GM10847 (cell line): ENCODE data around the gene SEPHS1.

Source experiments
- POLR2A ChIP-seq: IDR thresholded peaks from 2 replicates; pipeline ENCODE4 v1.6.1; 2011; ENCODE audit not compliant: insufficient read length; ENCODE audit errors: extremely low read depth

SEPHS1 gene

DNA sequence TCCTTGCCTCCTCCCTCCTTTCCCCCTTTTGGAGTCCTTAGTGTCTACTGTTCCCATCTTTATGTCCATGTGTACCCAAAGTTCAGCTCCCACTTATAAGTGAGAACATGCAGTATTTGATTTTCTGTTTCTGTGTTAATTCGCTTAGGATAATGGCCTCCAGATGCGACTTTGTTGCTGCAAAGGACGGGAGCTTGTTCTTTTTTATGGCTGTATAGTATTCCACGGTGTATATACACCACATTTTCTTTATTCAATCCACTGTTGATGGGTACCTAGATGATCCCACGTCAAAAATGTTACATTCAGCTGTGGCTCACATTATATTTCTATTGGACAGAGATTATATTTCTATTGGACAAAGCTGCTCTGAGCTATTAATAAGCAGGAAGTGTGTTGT is 24.4 kb upstream of the SEPHS1 start:
- no peak for TF ChIP-seq POLR2A

DNA sequence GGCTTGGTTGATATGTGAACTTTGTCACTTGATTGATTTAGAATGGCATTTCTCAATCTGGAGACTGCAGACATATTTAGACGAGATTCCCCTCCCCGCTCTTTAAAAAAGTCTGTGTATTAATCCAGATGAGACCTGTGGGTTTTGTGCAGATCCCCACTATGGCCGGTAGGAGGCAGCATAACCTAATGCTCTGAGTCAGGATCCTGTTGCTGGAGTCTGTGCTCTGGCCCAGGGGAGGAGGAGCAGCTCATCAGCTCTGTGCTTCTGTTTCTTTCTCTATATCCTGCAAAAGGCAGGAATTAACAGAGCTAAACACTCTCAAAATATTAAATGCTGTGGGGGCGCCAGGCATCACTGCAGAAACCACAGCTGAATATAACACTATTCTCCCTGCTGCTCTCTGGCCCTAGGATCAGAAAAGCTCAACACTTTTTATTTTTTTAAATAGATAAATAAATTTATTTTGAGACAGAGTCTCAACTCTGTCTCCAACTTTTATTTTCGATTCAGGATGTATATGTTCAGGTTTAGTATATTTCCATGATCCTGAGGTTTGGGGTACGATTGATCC is 23.9 kb upstream of the SEPHS1 start:
- TF ChIP-seq POLR2A, result no peak

- no peak for TF ChIP-seq POLR2A
Observed at GRCh38 chr10:13366891-13367290, 18.8 kb upstream of the SEPHS1 start.

- no peak for TF ChIP-seq POLR2A
Observed at GRCh38 chr10:13365831-13366230, 17.7 kb upstream of the SEPHS1 start.

DNA sequence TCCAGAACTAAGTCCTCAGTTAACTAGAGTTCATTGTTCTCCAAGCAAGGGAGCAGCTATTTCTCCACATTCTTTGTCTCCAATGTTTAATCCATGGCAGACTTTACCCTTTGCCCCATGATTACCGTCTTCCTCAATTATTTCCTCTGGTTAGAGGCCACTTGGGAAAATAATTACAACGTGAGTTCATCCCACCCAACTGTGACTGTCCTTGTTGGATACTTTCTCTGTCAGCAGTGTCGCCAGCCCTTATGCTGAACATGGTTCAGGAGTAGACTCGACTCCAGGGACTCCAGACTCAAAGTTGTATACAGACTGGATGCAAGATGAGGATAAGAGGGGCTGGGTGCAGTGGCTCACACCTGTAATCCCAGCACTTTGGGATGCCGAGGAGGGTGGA is 17.1 kb upstream of the SEPHS1 start:
- TF ChIP-seq POLR2A, result no peak

GRCh38 chr10:13360587-13360986 is 12.5 kb upstream of the SEPHS1 start:
- TF ChIP-seq POLR2A, result no peak

DNA sequence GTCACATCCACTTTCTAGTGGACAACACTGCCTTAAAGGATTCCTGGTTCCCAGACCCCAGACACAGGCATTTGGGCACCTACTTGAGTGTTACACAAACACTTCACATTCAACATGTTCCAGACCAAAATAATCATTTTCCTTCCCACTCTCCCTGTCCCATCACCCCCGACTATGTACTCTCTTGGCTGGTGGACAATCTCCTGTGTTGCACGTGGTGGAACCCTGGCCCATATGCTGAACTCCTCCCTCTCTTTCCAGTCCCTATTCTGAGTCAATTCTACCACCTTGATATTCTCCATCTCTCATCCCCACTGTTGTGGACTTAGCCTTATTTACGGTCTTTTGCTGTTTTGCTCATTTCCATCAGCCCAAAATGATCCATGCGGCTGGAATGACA is 8.3 kb upstream of the SEPHS1 start:
- no peak for TF ChIP-seq POLR2A

GRCh38 chr10:13354783-13355182 is 6.7 kb upstream of the SEPHS1 start:
- TF ChIP-seq POLR2A, result no peak

GRCh38 chr10:13352519-13352918 is 4.4 kb upstream of the SEPHS1 start:
- no peak for TF ChIP-seq POLR2A

GRCh38 chr10:13351340-13351915 is 3.3 kb upstream of the SEPHS1 start:
- TF ChIP-seq POLR2A, result no peak

DNA sequence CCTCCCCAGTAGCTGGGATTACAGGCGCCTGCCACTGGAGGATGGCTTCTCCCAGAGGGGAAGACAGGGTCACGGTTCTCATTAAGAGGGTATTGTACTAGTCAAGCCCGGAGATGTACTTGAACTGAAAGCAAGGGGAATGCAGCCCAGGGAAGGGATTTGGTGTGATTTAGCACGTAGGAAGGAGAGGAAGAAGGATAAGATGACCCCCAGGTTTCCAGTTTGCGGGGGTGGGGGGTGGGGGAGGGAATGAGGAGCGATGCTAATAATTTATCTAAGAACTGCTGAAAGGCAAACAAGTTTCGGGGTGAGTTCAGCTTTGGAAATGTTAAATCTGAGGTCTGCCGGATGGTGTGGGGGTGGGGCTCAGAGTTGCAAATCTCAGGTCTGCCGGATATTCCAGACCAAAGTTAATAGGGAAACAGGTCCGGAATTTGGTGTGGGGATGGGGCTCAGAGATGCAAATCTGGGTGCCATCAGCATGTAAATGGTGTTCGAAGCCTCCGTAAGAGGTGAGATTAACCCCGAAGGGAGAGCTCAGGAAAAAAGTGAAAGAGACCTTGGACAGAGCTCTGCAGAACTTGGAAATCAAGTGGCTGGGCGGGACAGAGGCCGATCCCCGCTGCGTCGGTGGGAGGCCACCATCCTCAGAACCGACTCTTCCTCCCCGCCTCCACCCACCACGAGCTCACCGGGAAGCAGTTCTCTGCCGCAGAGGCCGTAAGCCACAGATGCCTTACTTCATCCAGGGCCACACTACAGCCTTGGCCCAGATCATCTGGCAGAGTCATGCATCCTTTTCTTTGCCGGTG is 1.6 kb upstream of the SEPHS1 start:
- no peak for TF ChIP-seq POLR2A

DNA sequence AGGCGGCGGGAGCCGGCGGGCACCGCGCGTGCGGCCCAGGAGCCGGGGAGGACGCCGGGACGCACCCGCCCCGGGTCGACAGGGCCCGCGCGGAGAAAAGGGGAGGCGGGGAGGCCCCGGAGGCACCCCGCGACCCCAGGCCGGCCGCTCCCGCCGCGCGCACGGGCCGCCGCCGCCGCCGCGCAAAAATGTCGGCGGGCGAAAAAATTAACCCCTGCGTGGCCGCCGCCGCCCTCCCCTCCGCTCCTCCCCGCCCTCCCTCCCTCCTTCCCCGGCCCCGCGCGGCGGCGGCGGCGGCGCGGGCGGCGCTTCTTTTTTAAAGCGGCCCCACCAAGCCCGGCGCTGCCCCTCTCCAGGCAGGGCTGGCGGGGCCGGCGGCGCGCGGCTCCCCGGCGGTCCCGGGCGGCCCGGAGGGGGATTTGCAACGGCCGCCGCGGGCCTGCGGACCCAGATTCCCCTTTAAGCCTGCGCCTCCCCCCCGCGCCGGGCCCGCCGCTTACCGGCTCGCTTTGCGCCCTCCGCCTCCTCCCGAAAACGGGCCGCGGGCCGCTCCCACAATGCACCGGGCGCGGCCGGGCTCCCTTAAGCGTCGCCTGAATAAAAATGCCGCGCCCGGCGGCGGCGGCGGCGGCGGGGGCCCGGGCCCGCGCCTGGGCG is 465 bp downstream of the SEPHS1 start:
- TF ChIP-seq POLR2A, result no peak

DNA sequence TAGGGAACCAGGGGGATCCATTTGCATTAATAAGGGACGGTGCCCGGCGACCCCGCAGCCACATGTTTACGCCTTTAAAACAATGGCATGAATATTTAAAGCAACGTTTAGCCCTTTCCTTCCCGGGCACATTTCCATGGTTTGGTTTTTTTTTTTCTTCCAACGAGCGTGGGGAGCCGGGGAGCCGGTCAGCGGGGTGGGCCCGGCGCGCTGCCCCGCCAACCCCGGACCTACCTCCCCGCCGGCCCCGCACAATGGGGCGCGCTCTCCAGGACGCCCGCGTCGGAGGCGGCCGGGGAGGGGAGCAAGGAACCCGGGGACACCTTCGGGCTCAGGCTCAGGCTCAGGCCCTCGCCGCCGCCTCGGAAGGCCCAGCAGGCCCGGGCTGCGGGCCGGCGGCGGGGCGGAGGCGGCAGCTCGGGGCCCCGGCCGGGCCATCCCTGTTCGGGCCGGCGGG is 1.0 kb downstream of the SEPHS1 start:
- no peak for TF ChIP-seq POLR2A

DNA sequence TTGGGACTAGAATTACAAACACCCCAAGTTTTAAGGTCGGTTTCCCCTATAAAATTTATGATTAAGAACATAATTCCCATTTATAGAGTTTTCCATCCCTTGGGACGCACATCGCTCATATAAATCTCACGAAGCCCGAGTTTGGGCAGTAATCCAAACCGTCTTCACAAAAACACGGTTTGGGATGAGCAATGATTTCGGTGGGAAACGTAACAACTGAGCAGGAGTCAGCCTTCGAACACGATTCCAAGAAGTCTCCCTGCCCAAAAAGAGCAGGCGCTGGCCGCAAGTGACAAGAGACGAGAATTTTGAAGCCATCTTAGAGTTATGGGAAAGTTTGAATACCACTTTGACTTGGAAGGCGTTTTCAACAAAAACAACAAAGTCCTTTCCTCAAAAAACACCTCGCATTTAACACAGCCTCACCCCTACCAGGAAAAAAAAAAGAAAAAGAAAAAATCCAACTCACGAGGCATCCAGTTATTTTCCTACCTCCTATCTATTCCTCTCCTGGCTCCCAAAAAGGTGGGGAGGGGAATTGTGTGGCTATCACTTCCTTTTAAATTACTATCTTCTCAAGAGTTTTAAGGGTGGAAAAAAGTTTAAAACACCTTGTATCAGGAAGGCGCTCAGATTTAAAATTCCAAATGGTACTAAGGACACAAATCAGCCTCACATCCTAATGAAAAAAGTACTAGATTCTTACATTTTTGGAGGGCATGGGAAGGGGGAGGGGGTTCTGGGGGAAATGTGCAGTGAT is 1.6 kb downstream of the SEPHS1 start:
- no peak for TF ChIP-seq POLR2A

DNA sequence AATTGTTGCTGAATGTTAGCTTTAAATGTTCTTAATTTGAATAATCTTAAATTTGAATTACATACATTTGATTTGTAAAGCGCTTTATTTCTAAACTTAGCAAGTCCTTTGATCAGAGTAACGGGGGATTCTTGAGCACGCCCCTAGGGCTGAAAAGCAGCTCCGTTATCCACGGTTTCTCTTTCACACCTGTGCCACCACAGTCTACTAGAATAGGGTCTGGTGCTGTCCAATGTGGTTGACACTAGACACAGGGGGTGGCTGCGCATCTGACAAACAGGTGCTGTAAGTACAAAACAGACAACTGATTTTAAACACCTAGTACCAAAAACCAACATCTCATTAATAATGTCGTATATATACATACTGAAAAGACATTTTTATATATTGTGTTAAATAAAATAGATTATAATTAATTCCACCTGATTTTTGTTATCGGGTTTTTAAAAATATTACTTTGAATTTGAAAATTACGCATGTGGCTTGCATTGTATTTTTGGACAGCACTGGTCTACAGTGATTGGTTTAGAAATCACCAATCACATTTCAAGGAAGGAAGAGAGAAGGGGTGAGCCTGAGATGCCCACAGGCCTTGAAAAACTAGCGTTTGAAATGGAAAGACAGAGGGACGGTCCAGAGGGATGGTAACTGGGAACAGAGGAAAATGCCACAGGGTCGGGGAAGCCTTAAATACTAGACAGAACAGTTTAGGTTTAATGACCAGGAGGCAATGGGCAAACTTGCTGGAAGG is 7.3 kb downstream of the SEPHS1 start:
- TF ChIP-seq POLR2A, result no peak

DNA sequence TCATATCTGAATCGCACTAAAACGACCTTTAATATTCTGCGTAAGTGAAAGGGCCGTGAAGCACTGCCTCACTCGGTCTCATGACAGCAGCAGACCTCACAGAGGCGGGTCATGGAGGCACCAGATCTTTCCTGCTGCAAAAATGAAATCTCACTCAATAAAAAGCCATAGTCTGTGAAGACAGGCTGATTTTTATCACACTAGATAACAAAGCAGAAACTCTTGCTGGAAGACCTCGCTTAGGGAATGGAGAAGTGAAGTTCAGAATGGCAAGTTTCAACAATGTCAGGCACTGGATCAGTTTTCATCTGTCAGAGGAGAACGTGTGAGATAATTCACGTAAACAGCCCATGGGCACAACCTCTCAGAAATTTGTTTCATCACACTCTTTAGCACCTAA is 8.0 kb downstream of the SEPHS1 start:
- no peak for TF ChIP-seq POLR2A
